GM12872 (cell line): ENCODE measurements around the gene F12.

Experiments
- TF ChIP-seq, protein P1 (sequence below): IDR thresholded peaks from 3 replicates; pipeline ENCODE4 v1.5.1; 2011; ENCODE audit warnings: low read depth, mild to moderate bottlenecking, low read length, moderate library complexity; ENCODE audit not compliant: insufficient read depth

Gene F12

DNA sequence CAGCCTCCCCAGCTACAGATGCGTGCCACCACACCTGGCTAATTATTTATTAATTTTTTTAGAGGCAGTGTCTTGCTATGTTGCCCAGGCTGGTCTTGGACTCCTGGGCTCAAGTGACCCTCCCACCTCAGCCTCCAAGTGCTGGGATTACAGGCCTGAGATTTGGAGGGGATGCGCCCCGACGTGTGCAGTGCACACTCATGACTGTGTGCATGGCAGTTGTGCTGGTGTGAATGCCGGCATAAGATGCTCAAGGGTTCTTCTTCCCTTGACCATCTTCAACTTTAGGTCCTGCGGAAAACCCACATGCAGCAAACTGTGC, 28.6 kb downstream of the F12 start:
- TF ChIP-seq, protein P1, sequence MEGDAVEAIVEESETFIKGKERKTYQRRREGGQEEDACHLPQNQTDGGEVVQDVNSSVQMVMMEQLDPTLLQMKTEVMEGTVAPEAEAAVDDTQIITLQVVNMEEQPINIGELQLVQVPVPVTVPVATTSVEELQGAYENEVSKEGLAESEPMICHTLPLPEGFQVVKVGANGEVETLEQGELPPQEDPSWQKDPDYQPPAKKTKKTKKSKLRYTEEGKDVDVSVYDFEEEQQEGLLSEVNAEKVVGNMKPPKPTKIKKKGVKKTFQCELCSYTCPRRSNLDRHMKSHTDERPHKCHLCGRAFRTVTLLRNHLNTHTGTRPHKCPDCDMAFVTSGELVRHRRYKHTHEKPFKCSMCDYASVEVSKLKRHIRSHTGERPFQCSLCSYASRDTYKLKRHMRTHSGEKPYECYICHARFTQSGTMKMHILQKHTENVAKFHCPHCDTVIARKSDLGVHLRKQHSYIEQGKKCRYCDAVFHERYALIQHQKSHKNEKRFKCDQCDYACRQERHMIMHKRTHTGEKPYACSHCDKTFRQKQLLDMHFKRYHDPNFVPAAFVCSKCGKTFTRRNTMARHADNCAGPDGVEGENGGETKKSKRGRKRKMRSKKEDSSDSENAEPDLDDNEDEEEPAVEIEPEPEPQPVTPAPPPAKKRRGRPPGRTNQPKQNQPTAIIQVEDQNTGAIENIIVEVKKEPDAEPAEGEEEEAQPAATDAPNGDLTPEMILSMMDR = no peak

DNA sequence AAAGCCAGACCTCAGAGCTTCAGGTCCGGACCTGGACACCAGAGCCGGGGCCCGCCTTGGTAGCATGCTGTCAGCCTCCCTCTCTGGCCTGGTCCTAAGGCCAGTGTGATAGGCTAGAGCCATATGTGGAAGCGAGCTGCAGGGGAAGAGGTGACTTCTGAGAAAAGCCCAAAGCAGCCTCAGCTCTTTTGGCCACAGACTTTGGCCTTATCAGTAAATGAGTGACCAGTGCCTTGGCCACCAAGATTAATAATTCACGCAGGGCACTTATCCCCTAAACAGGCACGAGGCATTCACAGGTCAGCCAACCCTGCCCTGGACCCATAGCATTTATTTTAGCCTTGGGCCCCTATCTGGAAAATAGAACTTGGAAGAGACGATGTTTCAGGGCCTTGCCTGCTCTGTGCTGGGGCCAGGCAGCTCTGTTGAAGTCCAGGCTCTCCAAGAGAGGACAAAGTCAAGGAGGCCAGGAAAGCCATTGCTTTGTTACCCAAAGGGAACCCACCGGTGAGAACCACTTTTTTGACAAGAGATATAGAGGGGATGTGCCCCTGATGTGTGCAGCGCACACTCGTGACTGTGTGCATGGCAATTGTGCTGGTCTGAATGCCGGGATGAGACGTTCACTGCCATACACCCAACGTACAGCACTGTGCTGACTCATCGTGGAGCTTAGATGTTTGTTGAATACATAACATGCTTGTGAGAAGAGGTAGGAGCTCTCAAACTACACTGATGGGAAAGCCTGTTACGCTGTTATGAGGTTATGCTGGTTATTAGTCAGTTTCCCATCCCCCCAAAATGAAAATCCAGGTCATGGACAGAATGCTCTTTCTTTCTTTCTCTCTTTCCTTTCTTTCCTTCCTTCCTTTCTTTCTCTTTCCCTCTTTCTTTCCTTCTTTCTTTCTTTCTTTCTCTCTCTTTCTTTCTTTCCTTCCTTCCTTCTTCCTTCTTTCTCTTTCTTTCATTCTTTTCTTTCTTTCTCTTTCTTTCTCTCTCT, 30.2 kb downstream of the F12 start:
- TF ChIP-seq, protein P1 = no peak

DNA sequence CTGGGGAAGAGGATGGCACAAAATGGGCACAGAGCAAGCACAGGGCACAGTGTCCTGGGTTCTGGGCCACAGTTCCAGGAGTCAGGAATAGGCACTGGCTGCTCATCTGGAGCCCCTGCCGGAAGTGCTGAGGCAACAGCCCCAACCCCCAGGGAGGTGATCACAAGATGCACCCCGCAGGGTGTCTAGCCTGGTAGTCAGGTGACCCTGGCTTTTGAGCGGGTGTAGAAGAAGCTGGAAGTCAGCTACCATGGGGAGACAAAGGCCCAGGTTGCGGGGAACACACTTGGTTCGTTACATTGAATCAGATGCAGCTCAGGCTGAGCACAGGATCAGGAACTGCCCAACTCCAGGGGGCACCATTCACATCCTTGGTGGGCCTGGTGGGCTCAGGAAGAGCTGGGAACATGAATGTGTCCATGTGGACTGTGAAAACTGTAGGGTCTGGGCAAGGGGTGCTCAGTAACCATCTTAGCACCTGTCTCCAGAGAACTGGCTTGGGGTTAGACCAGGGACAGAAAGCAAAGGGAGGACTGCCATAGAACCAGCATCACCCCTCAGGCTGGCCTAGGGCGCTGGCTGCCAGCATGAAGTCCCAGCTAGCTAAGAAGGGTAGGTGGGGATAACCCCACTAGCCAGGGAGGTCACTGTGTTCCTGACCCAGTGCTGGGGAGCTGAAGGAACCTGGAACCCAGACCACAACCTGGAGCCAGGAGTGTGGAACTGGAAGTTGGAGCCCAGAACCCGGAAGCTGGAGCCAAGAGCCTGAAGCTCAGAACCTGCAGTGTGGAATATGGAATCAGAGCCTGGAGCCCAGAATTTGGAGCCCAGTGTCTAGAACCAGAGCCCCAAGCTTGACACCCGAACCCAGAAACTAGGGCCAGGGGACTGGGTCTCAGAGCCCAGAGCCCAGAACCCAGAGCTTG, 31.2 kb downstream of the F12 start:
- TF ChIP-seq, protein P1 = no peak; the same call in 2 of the 3 replicates

DNA sequence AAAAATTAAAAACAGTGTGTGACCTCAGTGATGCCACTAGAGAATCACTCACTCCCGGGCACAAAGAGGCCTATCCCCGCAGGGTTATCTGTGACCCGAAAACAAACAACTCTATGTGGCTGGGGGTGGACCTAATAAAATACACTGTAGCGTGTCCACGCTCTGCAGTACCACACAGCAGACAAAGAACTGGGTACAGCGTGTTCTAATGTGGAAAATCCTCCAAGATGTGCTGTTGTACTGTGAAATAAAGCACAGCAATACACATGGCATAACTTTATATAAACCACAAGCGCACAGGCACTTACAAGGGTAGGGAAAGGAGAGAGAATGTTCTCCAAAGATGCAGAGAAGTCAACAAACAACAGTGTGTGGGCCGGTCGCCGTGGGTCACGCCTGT, 33.3 kb downstream of the F12 start:
- TF ChIP-seq, protein P1 = no peak

DNA sequence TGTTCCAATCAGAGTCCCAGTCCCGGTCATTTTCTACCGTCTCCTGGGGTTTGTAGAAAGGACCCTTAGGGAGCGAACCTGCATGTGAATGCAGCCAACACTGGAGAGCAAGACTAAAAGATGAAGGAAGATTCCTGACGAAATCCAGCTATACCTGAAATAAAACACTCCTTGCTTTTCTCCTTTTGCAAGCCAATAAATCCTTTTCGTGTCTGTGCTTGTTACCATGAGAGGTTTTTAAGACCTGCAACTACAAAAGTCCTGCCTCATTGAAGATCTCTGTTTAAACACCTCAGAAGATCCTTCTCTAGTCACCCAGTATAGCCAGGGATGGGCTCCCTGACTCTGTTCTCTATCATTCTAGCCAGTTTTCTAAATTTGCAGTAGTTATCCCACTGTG, 35.2 kb downstream of the F12 start:
- TF ChIP-seq, protein P1 = no peak

DNA sequence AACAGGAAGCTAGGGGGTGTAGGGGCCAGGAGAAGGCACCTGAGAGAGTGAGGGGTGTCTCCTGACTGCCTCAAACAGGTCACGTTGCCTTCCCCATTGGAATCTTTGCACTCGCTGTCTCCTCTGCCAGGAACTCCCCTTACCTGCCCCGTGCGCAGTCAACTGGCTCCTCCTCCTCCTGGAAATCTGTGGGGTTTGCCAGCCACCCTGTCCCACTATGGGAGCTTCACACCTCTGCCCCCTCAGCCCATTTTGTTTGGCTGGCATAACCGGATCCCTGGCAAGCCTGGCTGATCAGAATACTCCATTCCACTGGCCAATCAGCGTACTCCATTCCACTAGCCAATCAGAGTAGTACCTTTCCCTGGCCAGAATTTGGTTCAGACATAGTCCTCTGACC, 35.6 kb downstream of the F12 start:
- TF ChIP-seq, protein P1 = no peak

DNA sequence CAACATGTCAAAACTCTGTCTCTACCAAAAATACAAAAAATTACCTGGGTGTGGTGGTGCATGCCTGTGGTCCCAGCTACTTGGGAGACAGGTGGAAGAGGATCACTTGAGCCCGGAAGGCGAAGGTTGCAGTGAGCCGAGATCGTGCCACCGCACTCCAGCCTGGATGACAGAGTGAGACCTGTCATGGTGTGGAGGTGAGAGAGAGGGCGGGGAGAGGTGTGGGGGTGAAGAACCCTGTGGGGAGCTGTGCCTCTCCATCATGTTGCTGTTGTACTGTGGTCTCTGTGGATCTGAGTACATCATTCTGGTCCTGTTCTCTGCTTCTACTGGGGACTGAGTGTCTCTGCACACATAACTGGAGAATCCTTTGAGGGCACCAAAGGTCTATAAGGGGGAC, 36.5 kb downstream of the F12 start:
- TF ChIP-seq, protein P1 = no peak
